GM10248 (cell line): Measurements from ENCODE around the gene TMEM207.

Experiments
- CTCF ChIA-PET: fragments of 300-600 bp; sonication (Branson Sonifier 250); formaldehyde crosslinking; extraction: SDS; loops from one replicate; lab custom pipeline; 2021; ENCODE audit warnings: antibody characterized with exemption; lab: Yijun Ruan, JAX
- POLR2A ChIA-PET: fragments of 350-650 bp; sonication (Branson Sonifier 250); formaldehyde crosslinking; extraction: SDS; loops from one replicate; lab custom pipeline; 2020; ENCODE audit warnings: antibody characterized with exemption; lab: Yijun Ruan, JAX
- DNase-seq: peaks from one replicate; pipeline ENCODE4 v3.0.0; 2012; ENCODE audit errors: extremely low spot score
- TF ChIP-seq, protein P1 (sequence below): IDR thresholded peaks from 2 replicates; pipeline ENCODE4 v1.5.1; 2012; ENCODE audit warnings: mild to moderate bottlenecking, low read depth; ENCODE audit errors: extremely low read depth, missing control alignments, control extremely low read depth

TMEM207 gene

DNA sequence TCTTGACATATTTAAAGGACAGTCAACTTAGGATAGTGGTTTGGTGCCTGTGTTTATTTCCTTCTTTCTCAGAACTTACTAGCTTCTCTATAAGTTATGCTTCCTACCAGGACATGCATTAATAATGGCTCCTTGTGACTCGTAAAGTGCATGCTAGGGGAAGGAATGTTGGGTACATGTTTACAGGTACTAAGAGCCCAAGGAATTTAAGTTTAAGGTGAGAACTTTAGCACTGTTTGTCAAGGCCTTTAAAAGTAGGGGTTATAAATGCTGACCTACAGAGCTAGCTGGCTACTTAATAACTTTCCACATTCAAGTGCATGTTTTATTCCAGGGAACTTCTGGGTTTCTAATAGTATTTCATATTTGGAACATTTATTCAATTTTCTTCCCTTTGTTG lies at the start of gene TMEM207:
TMEM207 (minus strand) TSS at position 101 of the 400 bp plus-strand sequence; CDS start at position 9, 92 bp downstream.
- no peak for DNase-seq
- CTCF ChIA-PET: interaction anchor here (0.8 to 1.3 kb wide), 2 partner anchors 25 to 48 kb away, joined by 3 read pairs; no protein-coding TSS in a partner anchor
- TF ChIP-seq, protein P1, sequence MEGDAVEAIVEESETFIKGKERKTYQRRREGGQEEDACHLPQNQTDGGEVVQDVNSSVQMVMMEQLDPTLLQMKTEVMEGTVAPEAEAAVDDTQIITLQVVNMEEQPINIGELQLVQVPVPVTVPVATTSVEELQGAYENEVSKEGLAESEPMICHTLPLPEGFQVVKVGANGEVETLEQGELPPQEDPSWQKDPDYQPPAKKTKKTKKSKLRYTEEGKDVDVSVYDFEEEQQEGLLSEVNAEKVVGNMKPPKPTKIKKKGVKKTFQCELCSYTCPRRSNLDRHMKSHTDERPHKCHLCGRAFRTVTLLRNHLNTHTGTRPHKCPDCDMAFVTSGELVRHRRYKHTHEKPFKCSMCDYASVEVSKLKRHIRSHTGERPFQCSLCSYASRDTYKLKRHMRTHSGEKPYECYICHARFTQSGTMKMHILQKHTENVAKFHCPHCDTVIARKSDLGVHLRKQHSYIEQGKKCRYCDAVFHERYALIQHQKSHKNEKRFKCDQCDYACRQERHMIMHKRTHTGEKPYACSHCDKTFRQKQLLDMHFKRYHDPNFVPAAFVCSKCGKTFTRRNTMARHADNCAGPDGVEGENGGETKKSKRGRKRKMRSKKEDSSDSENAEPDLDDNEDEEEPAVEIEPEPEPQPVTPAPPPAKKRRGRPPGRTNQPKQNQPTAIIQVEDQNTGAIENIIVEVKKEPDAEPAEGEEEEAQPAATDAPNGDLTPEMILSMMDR: no peak
- POLR2A ChIA-PET: no interaction called here

DNA sequence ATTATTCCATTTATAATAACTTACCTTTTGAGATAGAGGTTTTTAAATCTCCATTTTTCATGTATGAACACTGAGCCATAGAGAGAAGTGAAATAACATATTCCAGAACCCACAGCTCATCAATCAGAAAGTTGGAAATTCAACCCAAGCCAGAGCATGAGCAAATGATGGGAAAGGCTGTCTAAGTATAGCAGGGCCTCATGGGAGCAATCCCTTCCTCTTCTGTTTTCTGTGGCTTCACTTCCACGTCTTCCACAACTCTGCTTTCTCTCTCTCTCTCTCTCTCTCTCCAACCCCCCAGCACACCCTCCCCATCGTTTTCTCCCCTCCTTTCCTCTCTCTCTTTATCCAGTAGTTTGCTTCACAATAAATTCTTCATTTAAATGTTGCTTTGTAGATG lies 49.4 kb upstream of the TMEM207 start:
- no peak for DNase-seq
- POLR2A ChIA-PET: no interaction called here
- TF ChIP-seq, protein P1: no peak
- CTCF ChIA-PET: interaction anchor here (1.4 to 1.8 kb wide), 2 partner anchors 10 to 30 kb away, joined by 3 read pairs; no protein-coding TSS in a partner anchor

DNA sequence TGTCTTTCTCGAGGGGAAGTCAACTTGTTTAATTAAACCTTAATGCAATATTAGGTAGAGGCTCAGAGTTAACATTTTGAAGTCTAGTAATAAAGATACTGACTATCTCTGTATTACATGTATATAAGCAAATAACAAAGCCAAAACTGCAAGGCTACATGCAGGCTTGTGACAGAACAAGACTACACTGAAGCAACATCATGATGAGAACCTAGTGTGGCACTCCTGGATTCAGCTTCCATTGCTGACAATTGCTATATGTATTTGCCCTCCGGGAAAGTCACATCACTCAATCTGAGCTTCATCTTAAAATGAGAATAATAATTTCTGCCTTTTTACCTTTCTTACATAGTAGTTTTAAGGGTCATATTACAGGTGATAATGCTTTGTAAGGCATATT lies 48.6 kb upstream of the TMEM207 start:
- ChIA-PET CTCF (interaction anchor here (0.8 to 1.4 kb wide), 3 partner anchors 16 to 48 kb away, joined by 3 read pairs; partner anchors contain the start of gene IL1RAP), POLR2A (no interaction called here)
- no peak for DNase-seq
- TF ChIP-seq, protein P1: no peak

DNA sequence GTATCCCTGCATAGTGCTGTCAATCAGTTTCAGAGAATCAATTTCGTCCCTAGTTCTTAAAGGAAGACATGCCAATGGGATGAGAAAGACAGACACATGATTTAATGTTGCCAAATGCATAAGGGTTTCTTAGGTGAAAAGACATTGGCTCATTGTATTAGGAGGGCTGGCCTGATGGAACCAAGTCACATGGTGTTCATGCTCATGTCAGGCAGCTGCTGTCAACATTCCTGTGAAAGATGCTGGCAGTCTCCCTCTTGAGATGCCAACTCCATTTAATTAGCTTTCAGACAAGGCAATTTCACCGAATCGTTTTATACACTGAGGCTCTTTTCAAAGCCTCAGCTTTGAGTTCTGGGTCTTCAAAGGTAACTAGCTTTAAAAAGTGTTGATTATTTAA lies 48.1 kb upstream of the TMEM207 start:
- TF ChIP-seq, protein P1: no peak
- ChIA-PET CTCF (interaction anchor here (0.8 to 1.4 kb wide), 3 partner anchors 9 to 48 kb away, joined by 3 to 4 read pairs (median 3); partner anchors contain the start of gene IL1RAP), POLR2A (no interaction called here)
- DNase-seq: no peak

DNA sequence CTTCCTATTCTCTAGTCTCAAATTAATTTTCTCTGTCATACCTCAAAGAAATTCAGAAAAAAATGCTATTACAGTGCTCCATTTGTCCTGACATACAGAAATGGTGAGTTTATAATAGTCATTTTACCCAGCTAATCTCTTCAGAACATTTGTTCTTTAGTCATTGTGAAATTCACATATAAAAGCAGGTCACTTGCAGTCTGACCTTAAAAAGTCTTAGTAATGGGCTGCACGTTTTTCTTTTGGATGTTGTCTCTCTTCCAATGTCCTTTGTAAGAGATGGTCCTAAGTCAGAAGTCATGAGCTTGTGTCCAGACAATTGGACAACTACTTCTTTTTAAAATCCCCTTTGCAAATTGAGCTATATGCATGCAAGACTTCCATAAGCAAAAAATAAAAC lies 47.2 kb upstream of the TMEM207 start:
- ChIA-PET POLR2A (no interaction called here), CTCF (interaction anchor here (0.8 to 1.3 kb wide), 3 partner anchors 8 to 30 kb away, joined by 3 to 4 read pairs (median 4); no protein-coding TSS in a partner anchor)

DNA sequence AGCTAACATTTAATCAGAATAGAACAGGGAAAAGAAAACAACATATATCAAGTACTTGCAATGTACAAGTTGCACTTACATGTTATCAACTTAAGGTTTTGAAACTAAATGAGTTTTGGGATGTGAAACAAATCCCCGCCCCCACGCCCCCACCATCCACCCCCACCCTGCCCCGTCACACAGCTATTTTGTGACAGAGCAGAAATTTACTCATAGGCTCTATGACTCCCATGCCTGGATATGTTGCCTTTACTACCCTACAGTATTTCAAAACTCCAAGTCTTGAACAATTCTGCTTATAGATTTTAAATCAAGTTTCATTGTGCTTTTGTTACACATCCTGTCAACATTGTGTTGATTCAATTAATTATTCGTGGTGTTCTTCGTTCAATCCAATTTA lies 46.1 kb upstream of the TMEM207 start:
- ChIA-PET CTCF (interaction anchor here (1.6 kb wide), 1 partner anchor 36 kb away, joined by 5 read pairs; no protein-coding TSS in a partner anchor), POLR2A (no interaction called here)
- TF ChIP-seq, protein P1: no peak
- no peak for DNase-seq

More for the DNA sequence above, 47.2 kb upstream of the TMEM207 start:
- DNase-seq: no peak
- TF ChIP-seq, protein P1: no peak
